ENCODE data around the gene ZNRF2. TPM values are rescaled to one million over a fixed set of nuclear protein-coding genes. Genes with fewer than 3 reads are reported as not detected.
"Not testable (repeated sequence)": the region's sequence is repeated elsewhere in the genome, so short reads cannot be mapped to it uniquely, and the experiment has no call there.

Gene ZNRF2
- total RNA-seq, 1 donor: 12.7 TPM

- no peak for DNase-seq (ENCODE audit: low read depth in 2 of 3, low spot score in 2 of 3)
Observed at GRCh38 chr7:30260246-30260768, 24.1 kb upstream of the ZNRF2 start.

GRCh38 chr7:30263090-30263710, 21.2 kb upstream of the ZNRF2 start:
- no peak for DNase-seq (ENCODE audit: low read depth in 2 of 3, low spot score in 2 of 3)

- no peak for DNase-seq (ENCODE audit: low read depth in 2 of 3, low spot score in 2 of 3)
Observed at GRCh38 chr7:30264052-30264451, 20.3 kb upstream of the ZNRF2 start.

- DNase-seq (ENCODE audit: low read depth in 2 of 3, low spot score in 2 of 3): not testable (repeated sequence)
Observed at GRCh38 chr7:30265189-30265588, 19.2 kb upstream of the ZNRF2 start.

- DNase-seq (ENCODE audit: low read depth in 2 of 3, low spot score in 2 of 3): no peak
Observed at GRCh38 chr7:30266686-30267085, 17.7 kb upstream of the ZNRF2 start.

GRCh38 chr7:30268586-30268985, 15.8 kb upstream of the ZNRF2 start:
- DNase-seq (ENCODE audit: low read depth in 2 of 3, low spot score in 2 of 3): no peak

- no peak for DNase-seq (ENCODE audit: low read depth in 2 of 3, low spot score in 2 of 3)
Observed at GRCh38 chr7:30269490-30269889, 14.9 kb upstream of the ZNRF2 start.

GRCh38 chr7:30270921-30271320, 13.5 kb upstream of the ZNRF2 start:
- DNase-seq (ENCODE audit: low read depth in 2 of 3, low spot score in 2 of 3): no peak

- no peak for DNase-seq (ENCODE audit: low read depth in 2 of 3, low spot score in 2 of 3)
Observed at GRCh38 chr7:30272126-30272525, 12.3 kb upstream of the ZNRF2 start.

- no peak for DNase-seq (ENCODE audit: low read depth in 2 of 3, low spot score in 2 of 3)
Observed at GRCh38 chr7:30273552-30273951, 10.8 kb upstream of the ZNRF2 start.

GRCh38 chr7:30274641-30275040, 9.8 kb upstream of the ZNRF2 start:
- DNase-seq (ENCODE audit: low read depth in 2 of 3, low spot score in 2 of 3): no peak

GRCh38 chr7:30276203-30276900, 8.0 kb upstream of the ZNRF2 start:
- DNase-seq (ENCODE audit: low read depth in 2 of 3, low spot score in 2 of 3): peak in 2 of 3 donors; percentile 54 to 74

- DNase-seq (ENCODE audit: low read depth in 2 of 3, low spot score in 2 of 3): no peak
Observed at GRCh38 chr7:30278376-30278775, 6.0 kb upstream of the ZNRF2 start.

- DNase-seq (ENCODE audit: low read depth in 2 of 3, low spot score in 2 of 3): peak in 1 of 3 donors; percentile 32
Observed at GRCh38 chr7:30278849-30279652, 5.3 kb upstream of the ZNRF2 start.

GRCh38 chr7:30279653-30279904, 4.8 kb upstream of the ZNRF2 start:
- DNase-seq (ENCODE audit: low read depth in 2 of 3, low spot score in 2 of 3): no peak

- no peak for DNase-seq (ENCODE audit: low read depth in 2 of 3, low spot score in 2 of 3)
Observed at GRCh38 chr7:30280631-30281030, 3.8 kb upstream of the ZNRF2 start.

- DNase-seq (ENCODE audit: low read depth in 2 of 3, low spot score in 2 of 3): no peak
Observed at GRCh38 chr7:30281263-30281662, 3.1 kb upstream of the ZNRF2 start.

- no peak for DNase-seq (ENCODE audit: low read depth in 2 of 3, low spot score in 2 of 3)
Observed at GRCh38 chr7:30281791-30282190, 2.6 kb upstream of the ZNRF2 start.

GRCh38 chr7:30282735-30283134, 1.7 kb upstream of the ZNRF2 start:
- DNase-seq (ENCODE audit: low read depth in 2 of 3, low spot score in 2 of 3): no peak

- DNase-seq (ENCODE audit: low read depth in 2 of 3, low spot score in 2 of 3): no peak
Observed at GRCh38 chr7:30285067-30285535, 704 bp downstream of the ZNRF2 start.

GRCh38 chr7:30285536-30286284, 1.3 kb downstream of the ZNRF2 start:
- DNase-seq (ENCODE audit: low read depth in 2 of 3, low spot score in 2 of 3): peak in 2 of 3 donors; percentile 53 to 81
